Peyer's patch (tissue), 4 donors: ENCODE results near the gene CAMSAP1.

Source experiments
- CTCF ChIP-seq, 6 experiments: fragments of 450-650 bp in 4 of 6; fragments of 200-600 bp in 2 of 6; sonication (generic) in 1 of 6; IDR thresholded peaks; one replicate each; pipeline ENCODE4 v1.5.1; 2017 to 2019; ENCODE audit warnings: antibody characterized with exemption in 6 of 6, mild to moderate bottlenecking in 3 of 6, moderate library complexity in 1 of 6
- POLR2A ChIP-seq, 2 donors: fragments of 450-650 bp; IDR thresholded peaks; one replicate each; pipeline ENCODE4 v1.5.1; 2017; ENCODE audit warnings: antibody characterized with exemption in 2 of 2, mild to moderate bottlenecking in 2 of 2, moderate library complexity in 2 of 2

DNA sequence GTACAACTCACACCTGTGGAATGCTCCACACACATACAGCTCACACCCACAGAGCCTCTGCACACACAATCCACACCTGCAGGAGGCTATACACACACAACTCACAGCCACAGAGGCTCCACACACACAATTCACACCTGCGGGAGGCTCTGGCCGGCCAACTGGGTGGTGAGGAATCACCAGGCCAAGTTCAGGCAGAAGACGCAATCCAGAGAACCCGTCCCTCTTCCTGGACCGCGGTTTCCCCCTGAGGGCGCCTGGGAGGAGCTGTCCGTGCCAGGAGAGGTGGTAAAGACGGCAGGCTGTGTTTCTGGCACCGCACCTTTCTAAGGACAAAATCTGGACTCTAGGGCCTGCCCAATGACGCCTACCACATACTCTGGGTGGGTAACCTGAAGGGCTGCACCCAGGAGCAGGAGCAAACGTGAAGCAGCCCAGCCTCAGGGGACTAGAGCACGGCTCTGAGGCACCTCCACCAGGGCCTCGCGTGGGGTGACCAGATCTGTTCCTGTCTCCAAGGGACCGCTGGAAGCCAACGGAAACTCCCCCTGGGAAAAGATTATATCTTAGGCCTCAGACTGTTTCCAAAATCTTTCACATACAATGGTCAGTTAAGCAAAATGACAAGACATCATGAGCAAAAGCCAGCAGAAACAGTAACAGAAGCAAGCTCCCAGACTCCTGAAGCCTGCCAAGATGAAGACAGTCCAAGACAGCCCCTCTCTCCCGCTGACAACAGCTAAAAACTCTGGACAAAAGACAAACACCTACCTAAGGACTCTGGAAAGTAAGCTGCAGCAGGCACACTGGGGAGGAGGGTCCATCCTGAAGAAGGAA is 16.9 kb downstream of the CAMSAP1 start:
- TF ChIP-seq CTCF (IDR thresholded peaks at IDR 0.05) (no peak), POLR2A (IDR thresholded peaks at IDR 0.05) (no peak)
